GM23338 (cell line): ENCODE results near the gene GNB1L. TPM values are rescaled to one million over a fixed set of nuclear protein-coding genes. Genes with fewer than 3 reads are reported as not detected.

Experiments
- ATAC-seq: fragments of 200-7000 bp; cut with Tn5 transposase; 3 replicates; pipeline ENCODE4 v1.9.1; 2020
- DNase-seq: peaks from one replicate; pipeline ENCODE4 v3.0.0-alpha.2; 2015; ENCODE audit warnings: low spot score
- H2AFZ ChIP-seq: fragments of 200-600 bp; sonication (generic); 2 replicates; pipeline ENCODE4 v1.8.0; 2016; ENCODE audit warnings: antibody characterized with exemption, mild to moderate bottlenecking, moderate library complexity
- H3F3A ChIP-seq: fragments of 200-600 bp; sonication (generic); replicated peaks from 2 replicates; pipeline ENCODE4 v1.8.0; 2017; ENCODE audit warnings: antibody characterized with exemption, mixed run types, low read depth
- H3K27ac ChIP-seq: fragments of 200-600 bp; sonication (generic); 2 replicates; pipeline ENCODE4 v1.6.1; 2016; ENCODE audit warnings: low read depth
- H3K27me3 ChIP-seq: fragments of 200-600 bp; sonication (generic); 2 replicates; pipeline ENCODE4 v1.8.0; 2016; ENCODE audit warnings: mild to moderate bottlenecking, mixed run types, moderate library complexity; ENCODE audit not compliant: insufficient read depth
- H3K36me3 ChIP-seq: fragments of 200-600 bp; sonication (generic); 2 replicates; pipeline ENCODE4 v1.8.0; 2016; ENCODE audit warnings: mild to moderate bottlenecking; ENCODE audit not compliant: insufficient read depth
- H3K4me1 ChIP-seq: fragments of 200-600 bp; sonication (generic); 2 replicates; pipeline ENCODE4 v1.8.0; 2016; ENCODE audit warnings: mild to moderate bottlenecking, moderate library complexity; ENCODE audit not compliant: insufficient read depth
- H3K4me2 ChIP-seq: fragments of 200-600 bp; sonication (generic); 2 replicates; pipeline ENCODE4 v1.7.1; 2017; ENCODE audit warnings: mixed run types
- H3K4me3 ChIP-seq: fragments of 200-600 bp; sonication (generic); 2 replicates; pipeline ENCODE4 v1.6.1; 2016; ENCODE audit warnings: mixed run types
- H3K79me2 ChIP-seq: fragments of 200-600 bp; sonication (generic); replicated peaks from 2 replicates; pipeline ENCODE4 v1.8.0; 2017; ENCODE audit warnings: mild to moderate bottlenecking; ENCODE audit not compliant: insufficient read depth
- H3K9me2 ChIP-seq: fragments of 200-600 bp; sonication (generic); 2 replicates; pipeline ENCODE4 v1.8.0; 2017; ENCODE audit not compliant: insufficient read depth
- H4K20me1 ChIP-seq: fragments of 200-600 bp; sonication (generic); replicated peaks from 2 replicates; pipeline ENCODE4 v1.8.0; 2017; ENCODE audit warnings: mild to moderate bottlenecking; ENCODE audit not compliant: insufficient read depth
- H3K27ac Mint-ChIP-seq: 2 replicates; pipeline ENCODE4 v1.8.0; 2020; ENCODE audit warnings: inconsistent platforms, mild to moderate bottlenecking, moderate library complexity, mixed read lengths
- H3K27me3 Mint-ChIP-seq: 3 replicates; pipeline ENCODE4 v1.8.0; 2022; ENCODE audit warnings: low read depth, mild to moderate bottlenecking, moderate library complexity, mixed read lengths, inconsistent platforms; ENCODE audit not compliant: insufficient read depth, poor library complexity
- H3K36me3 Mint-ChIP-seq: 3 replicates; pipeline ENCODE4 v1.8.0; 2021; ENCODE audit warnings: low read depth, mild to moderate bottlenecking, inconsistent platforms, moderate library complexity, mixed read lengths
- H3K4me1 Mint-ChIP-seq: 3 replicates; pipeline ENCODE4 v1.8.0; 2020; ENCODE audit warnings: mild to moderate bottlenecking, inconsistent platforms, mixed read lengths
- H3K4me3 Mint-ChIP-seq: 3 replicates; pipeline ENCODE4 v1.8.0; 2021; ENCODE audit warnings: moderate library complexity, mild to moderate bottlenecking, inconsistent platforms, mixed read lengths
- H3K9me3 Mint-ChIP-seq: 3 replicates; pipeline ENCODE4 v1.8.0; 2020; ENCODE audit warnings: moderate library complexity, mild to moderate bottlenecking, inconsistent platforms, mixed read lengths
- CREB1 ChIP-seq: fragments of 250-450 bp; sonication (Bioruptor Pico); IDR thresholded peaks from 2 replicates; pipeline ENCODE4 v1.5.0; 2020; ENCODE audit warnings: low read depth, mild to moderate bottlenecking, moderate library complexity
- CTCF ChIP-seq, 2 experiments: fragments of 200-600 bp in 1 of 2; sonication (generic) in 1 of 2; conservative IDR thresholded peaks; 2 replicates each; pipeline versions ENCODE4 v1.5.1 to v1.6.1; 2016 to 2017; ENCODE audit warnings: antibody characterized with exemption in 2 of 2, low read depth in 2 of 2, mild to moderate bottlenecking in 2 of 2, moderate library complexity in 1 of 2
- EZH2 ChIP-seq: fragments of 200-600 bp; sonication (generic); IDR thresholded peaks from one replicate; pipeline ENCODE4 v1.8.0; 2017; ENCODE audit warnings: antibody characterized with exemption, mild to moderate bottlenecking, low read depth; ENCODE audit not compliant: unreplicated experiment
- EZH2phosphoT487 ChIP-seq: fragments of 200-600 bp; sonication (generic); IDR thresholded peaks from one replicate; pipeline ENCODE4 v1.8.1; 2018; ENCODE audit warnings: antibody characterized with exemption; ENCODE audit not compliant: unreplicated experiment
- JUNB ChIP-seq: IDR thresholded peaks from one replicate; pipeline ENCODE4 v1.6.1; 2016; ENCODE audit warnings: antibody characterized with exemption; ENCODE audit not compliant: unreplicated experiment
- NANOG ChIP-seq: IDR thresholded peaks from 2 replicates; pipeline ENCODE4 v1.6.1; 2016; ENCODE audit warnings: antibody characterized with exemption, borderline replicate concordance
- POLR2AphosphoS5 ChIP-seq: IDR thresholded peaks from 2 replicates; pipeline ENCODE4 v1.6.1; 2016; ENCODE audit warnings: antibody characterized with exemption, low read depth
- REST ChIP-seq: IDR thresholded peaks from one replicate; pipeline ENCODE4 v1.6.1; 2018; ENCODE audit warnings: antibody characterized with exemption; ENCODE audit not compliant: unreplicated experiment
- STAT1 ChIP-seq: IDR thresholded peaks from one replicate; pipeline ENCODE4 v1.6.1; 2016; ENCODE audit warnings: antibody characterized with exemption; ENCODE audit not compliant: unreplicated experiment
- ZNF114 ChIP-seq: fragments of 250-450 bp; sonication (Bioruptor Pico); IDR thresholded peaks from 2 replicates; pipeline ENCODE4 v1.5.0; 2020; ENCODE audit warnings: mild to moderate bottlenecking, moderate library complexity
- ZNF331 ChIP-seq: fragments of 250-450 bp; sonication (Bioruptor Pico); IDR thresholded peaks from 2 replicates; pipeline ENCODE4 v1.5.0; 2020; ENCODE audit warnings: low read depth, mild to moderate bottlenecking, moderate library complexity
- ZNF462 ChIP-seq: fragments of 250-450 bp; sonication (Bioruptor Pico); IDR thresholded peaks from 2 replicates; pipeline ENCODE4 v1.5.0; 2020; ENCODE audit warnings: mild to moderate bottlenecking, moderate library complexity
- polyA plus RNA-seq: library from polyadenylated mRNA; unstranded; fragments of >200 nt; fragmentation: Nextera tagmentation; extraction: Ambion mirVana; gene quantifications from 2 replicates; pipeline ENCODE4 v1.2.1, GENCODE V29; 2016
- total RNA-seq: library from RNA; depleted of rRNA; stranded (reverse); fragments of >200 nt; shearing (Covaris generic); gene quantifications from 2 replicates; pipeline ENCODE4 v1.2.3, GENCODE V29; 2014

GNB1L gene
- total and polyA plus RNA-seq, 2 experiments from 2014 or later: 15.2 to 27.8 TPM

GRCh38 chr22:19772673-19773469 is 81.8 kb downstream of the GNB1L start (continued):
- TF ChIP-seq ZNF462 (CRISPR knock-in tag) (no peak), STAT1 (no peak), EZH2 (no peak), ZNF331 (CRISPR knock-in tag) (no peak), ZNF114 (CRISPR knock-in tag) (no peak)

GRCh38 chr22:19772422-19772672 is 82.3 kb downstream of the GNB1L start:
- H3K4me3 Mint-ChIP-seq: no peak overlapping the region
- Histone ChIP-seq H3F3A (no peaks in the 10 kb centered on the region; the same call in 1 of the 2 replicates), H3K4me2 (no peak overlapping the region), H2AFZ (no peak overlapping the region), H3K79me2 (no peaks in the 10 kb centered on the region), H3K9me2 (no peaks in the 10 kb centered on the region), H3K36me3 (no peaks in the 10 kb centered on the region), H3K4me1 (peaks cover 5% of the 10 kb centered on the region), H4K20me1 (no peaks in the 10 kb centered on the region), H3K4me3 (no peak overlapping the region), H3K27me3 (peaks cover 40% of the 10 kb centered on the region), H3K27ac (no peak overlapping the region)
- DNase-seq (no peak), ATAC-seq (no peak)
- no peak overlapping the region for H3K27ac Mint-ChIP-seq
- no peaks in the 10 kb centered on the region; the same call in 2 of the 3 replicates for H3K9me3 Mint-ChIP-seq
- H3K27me3 Mint-ChIP-seq: peaks cover 44% of the 10 kb centered on the region
- H3K4me1 Mint-ChIP-seq: peaks cover 9% of the 10 kb centered on the region; the same call in 2 of the 3 replicates
- no peaks in the 10 kb centered on the region for H3K36me3 Mint-ChIP-seq
- TF ChIP-seq EZH2 (no peak), JUNB (no peak), POLR2AphosphoS5 (no peak), STAT1 (no peak), NANOG (no peak), ZNF331 (CRISPR knock-in tag) (no peak), EZH2phosphoT487 (no peak), REST (no peak), CREB1 (CRISPR knock-in tag) (no peak), CTCF (conservative IDR thresholded peaks at IDR 0.05; ENCODE audit: low read depth in 2 of 2) (no peak)
